Peyer's patch (tissue), 4 donors: ENCODE data around the gene ETV6.

Source experiments
- POLR2A ChIP-seq, 2 donors: fragments of 450-650 bp; IDR thresholded peaks; one replicate each; pipeline ENCODE4 v1.5.1; 2017; ENCODE audit warnings: antibody characterized with exemption in 2 of 2, mild to moderate bottlenecking in 2 of 2, moderate library complexity in 2 of 2
- TF ChIP-seq, protein P1 (sequence below), 6 experiments: fragments of 450-650 bp in 4 of 6; fragments of 200-600 bp in 2 of 6; sonication (generic) in 1 of 6; IDR thresholded peaks; one replicate each; pipeline ENCODE4 v1.5.1; 2017 to 2019; ENCODE audit warnings: antibody characterized with exemption in 6 of 6, mild to moderate bottlenecking in 3 of 6, moderate library complexity in 1 of 6

DNA sequence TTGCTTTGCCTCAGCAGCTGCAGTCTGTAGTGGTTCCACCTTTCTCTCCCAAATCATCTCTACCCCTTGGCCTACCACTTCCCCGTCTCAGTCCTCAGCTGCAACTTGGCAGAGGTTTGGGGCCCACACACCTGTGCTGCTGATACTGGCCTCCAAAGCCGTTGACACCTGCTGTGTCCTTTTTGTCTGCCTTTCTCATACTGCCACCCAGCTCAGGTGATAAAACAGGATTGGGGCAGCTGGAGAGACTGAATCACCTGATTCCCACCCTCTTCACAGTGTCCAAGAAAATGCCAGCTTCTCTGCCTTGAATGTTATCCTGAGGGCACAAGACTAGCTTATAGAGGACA, 103.7 kb downstream of the ETV6 start:
- TF ChIP-seq, protein P1, sequence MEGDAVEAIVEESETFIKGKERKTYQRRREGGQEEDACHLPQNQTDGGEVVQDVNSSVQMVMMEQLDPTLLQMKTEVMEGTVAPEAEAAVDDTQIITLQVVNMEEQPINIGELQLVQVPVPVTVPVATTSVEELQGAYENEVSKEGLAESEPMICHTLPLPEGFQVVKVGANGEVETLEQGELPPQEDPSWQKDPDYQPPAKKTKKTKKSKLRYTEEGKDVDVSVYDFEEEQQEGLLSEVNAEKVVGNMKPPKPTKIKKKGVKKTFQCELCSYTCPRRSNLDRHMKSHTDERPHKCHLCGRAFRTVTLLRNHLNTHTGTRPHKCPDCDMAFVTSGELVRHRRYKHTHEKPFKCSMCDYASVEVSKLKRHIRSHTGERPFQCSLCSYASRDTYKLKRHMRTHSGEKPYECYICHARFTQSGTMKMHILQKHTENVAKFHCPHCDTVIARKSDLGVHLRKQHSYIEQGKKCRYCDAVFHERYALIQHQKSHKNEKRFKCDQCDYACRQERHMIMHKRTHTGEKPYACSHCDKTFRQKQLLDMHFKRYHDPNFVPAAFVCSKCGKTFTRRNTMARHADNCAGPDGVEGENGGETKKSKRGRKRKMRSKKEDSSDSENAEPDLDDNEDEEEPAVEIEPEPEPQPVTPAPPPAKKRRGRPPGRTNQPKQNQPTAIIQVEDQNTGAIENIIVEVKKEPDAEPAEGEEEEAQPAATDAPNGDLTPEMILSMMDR (IDR thresholded peaks at IDR 0.05), result no peak
- no peak for TF ChIP-seq POLR2A (IDR thresholded peaks at IDR 0.05)
